ENCODE results near the gene NEURL1.
A peak's percentile ranks its signal among the peaks of the same experiment; 100 is the strongest.

The NEURL1 gene, protein sequence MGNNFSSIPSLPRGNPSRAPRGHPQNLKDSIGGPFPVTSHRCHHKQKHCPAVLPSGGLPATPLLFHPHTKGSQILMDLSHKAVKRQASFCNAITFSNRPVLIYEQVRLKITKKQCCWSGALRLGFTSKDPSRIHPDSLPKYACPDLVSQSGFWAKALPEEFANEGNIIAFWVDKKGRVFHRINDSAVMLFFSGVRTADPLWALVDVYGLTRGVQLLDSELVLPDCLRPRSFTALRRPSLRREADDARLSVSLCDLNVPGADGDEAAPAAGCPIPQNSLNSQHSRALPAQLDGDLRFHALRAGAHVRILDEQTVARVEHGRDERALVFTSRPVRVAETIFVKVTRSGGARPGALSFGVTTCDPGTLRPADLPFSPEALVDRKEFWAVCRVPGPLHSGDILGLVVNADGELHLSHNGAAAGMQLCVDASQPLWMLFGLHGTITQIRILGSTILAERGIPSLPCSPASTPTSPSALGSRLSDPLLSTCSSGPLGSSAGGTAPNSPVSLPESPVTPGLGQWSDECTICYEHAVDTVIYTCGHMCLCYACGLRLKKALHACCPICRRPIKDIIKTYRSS

GRCh38 chr10:103493362-103493915, at the start of gene NEURL1:
NEURL1 (plus strand) TSS chr10:103493705; CDS start chr10:103494388, 683 bp downstream.
- peak; percentile 6 for DNase-seq

GRCh38 chr10:103444478-103444877, 49.0 kb upstream of the NEURL1 start:
- no peak for DNase-seq

GRCh38 chr10:103445366-103445765, 48.1 kb upstream of the NEURL1 start:
- no peak for DNase-seq

DNA sequence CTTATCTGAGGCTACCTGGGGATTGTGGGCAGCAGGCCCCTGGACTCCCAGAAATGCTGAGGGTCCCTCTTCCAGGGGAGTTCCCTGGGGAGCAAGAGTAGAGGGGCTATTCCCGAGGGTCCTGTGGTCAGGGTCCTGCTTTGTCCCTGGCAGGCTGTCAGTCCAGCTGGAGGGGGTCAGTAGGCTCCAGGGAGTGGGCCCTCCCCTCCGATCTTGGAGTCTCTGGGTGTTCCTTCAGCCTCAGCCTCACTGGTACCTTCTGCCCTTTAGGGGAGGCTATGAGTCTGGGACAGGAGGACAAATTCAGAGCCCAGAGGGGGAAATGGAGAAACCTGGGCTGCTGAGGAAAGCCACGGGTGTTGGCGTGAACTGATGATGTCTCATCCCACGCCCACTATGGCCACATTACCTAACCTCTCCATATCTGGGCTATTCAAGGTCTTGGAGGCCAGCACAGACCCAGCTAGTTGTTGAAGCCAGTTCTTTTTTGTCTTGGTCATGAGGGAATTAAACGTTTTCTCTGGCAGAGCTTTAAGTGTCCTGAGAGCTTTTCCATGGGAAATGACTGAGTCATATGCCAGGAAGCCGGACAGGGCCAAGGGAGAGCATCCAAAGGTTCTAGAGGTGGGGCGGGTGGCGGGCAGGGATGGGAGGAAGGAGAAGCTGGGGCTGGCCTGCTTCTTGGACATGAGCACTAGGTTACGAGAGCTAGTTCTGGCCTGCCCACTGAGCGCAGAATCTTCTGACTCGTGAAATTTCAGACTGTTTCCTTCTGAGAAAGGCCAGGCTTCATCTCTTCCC, 47.5 kb upstream of the NEURL1 start:
- no peak for DNase-seq

GRCh38 chr10:103447187-103447586, 46.3 kb upstream of the NEURL1 start:
- DNase-seq: no peak

GRCh38 chr10:103448746-103449145, 44.8 kb upstream of the NEURL1 start:
- DNase-seq: no peak

DNA sequence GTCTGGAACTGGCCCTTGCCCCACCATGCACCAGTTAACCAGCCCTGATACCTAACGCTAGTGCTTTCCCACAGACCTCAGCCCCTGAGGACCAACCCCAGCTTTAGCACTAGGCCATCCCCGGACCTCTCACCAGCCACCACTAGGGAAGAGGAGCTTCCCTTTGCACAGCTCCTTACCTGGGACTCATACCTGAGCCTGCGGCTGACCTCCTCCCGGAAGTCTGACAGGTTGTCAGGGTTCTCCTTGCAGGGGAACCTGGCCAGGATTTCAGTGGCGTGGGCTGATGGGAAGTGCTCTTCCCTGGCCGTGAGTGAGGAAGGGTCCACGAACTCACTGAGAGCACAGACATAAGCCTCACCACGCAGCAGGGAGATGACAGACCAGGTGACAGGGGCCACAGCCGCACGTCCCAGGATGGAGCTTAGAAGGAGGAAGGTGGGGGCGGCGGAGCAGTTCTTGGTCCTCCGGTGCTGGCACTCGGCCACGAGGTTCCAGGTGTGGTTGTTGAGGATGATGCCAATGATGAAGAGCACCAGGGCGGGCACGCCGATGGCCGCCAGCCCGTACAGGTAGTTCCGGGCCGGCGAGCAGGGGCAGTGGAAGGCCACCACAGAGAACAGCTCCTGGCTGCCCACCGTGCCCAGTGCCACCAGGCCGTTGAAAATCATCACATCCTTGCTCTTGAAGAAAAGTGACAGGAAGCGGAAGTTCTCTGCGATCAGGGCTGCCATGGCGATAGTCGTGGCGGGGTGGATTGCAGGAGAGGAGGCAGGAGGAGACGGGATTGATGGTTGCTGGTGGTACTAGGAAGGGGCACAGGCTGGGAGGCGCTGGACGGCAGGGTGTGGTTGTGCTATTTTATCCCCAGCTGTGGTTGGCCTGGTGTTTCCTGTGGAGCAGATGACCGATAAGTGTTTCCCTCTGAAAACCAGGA, 44.0 kb upstream of the NEURL1 start:
- DNase-seq: no peak

GRCh38 chr10:103450201-103450695, 43.3 kb upstream of the NEURL1 start:
- no peak for DNase-seq

DNA sequence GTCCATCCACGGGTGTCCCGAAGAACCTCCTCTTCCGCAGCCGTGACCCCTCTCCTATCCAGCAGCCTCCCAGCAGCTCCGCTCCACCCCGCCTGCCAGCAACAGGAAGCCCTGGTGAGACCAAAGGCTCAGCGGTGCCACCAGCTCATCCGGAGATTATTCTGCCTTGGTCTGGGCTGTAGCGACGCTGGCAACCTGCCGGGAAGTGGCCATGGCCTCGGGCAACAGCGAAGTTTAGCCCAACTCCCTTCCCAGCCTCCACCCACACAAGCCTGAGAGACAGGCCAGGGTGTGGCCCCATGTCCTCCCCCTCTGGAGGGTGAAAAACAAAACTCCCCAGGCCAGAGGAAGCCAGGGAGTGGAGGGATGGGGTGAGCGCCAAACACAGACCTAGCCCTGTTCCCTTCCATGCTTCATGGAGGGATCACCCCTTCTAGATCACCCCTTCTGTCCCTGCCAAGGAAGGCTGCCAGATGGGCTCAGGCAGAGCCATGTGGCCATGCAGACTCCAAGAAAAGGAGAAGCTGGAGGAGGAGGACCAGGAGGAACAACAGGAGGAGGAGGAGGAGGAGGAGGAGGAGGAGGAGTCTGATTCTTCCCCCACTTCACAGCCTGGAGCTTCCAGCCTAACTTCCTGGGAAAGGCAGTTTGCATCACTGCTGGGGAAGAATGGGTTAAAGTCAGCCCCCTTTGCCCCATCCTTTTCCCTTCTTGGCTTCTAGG, 42.3 kb upstream of the NEURL1 start:
- DNase-seq: no peak

- DNase-seq: peak; percentile 29
Observed at GRCh38 chr10:103451831-103452505, 41.5 kb upstream of the NEURL1 start, which contains the start of gene CALHM2. CALHM2 (minus strand) TSS chr10:103452370; CDS start chr10:103449941, 2,429 bp downstream.

DNA sequence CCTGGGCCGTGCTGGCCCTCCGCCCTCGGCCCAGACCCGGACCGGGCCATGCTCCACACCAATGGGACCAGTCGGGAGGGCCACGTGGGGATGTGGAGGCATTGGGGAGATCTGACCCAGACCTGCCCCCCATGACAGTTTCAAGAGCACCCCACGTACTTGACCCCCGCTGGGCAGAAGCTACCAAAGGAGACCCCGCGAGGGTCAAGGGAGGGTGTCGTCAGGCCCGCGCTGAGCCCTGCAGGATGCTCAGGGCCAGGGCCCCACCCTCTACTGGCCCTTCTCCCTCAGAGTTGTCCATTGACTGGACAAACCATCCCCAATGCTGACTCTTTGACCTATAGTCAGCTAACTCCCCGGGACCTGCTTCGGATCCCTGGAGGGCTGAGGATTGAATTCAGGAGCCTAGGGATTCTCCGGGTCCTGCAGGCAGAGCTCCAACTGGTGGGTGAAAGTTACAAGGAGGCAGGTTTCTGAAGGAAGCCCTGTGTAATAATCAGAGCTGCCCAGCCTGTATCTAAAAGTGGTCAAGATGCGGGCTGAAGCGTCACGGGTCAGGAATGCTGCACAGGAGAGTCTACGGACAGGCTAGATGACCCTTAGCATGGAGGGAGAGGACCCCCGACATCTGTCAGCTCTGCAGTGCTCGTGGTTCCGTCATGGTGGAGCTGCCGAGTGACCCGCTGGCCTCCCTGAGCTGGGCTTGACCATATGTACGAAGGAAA, 40.8 kb upstream of the NEURL1 start:
- no peak for DNase-seq

DNA sequence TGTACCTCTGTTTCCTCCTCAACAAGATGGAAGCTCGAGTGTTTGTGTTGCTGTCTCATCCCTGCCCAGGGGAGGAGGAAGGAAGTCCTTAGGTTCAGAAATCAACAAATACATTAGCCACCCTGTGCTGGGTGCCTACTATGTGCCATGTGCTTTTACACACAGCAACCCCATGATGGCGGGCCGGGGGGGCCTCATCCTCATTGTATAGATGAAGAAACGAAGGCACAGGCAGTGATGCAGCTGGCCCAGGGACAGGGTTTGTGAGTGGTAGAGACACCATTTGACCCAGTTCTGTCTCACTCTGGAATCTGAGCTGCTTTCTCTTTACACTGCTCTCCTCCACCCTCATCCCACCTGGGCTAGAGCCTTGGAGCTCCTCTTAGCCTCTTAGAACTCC, 39.5 kb upstream of the NEURL1 start:
- DNase-seq: no peak

DNA sequence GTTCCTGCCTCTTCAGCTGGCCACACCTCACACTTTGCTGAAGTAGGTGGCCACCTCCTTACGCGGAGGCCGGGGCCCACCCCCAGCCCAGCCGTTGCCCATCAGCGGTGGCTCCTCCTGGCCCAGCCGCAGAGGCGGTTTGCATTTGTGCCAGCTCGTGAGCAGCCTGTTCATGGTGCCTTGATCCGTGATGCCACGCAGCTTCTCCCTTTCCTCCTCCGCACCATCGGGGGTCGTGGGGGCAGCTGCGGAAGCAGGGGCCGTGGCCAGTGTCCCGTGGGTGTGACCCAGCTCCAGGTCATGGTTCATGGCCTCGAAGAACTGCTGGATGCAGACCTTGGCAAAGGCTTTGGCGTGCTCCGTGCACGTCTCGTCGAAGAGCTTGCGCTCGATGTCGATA, 38.3 kb upstream of the NEURL1 start:
- DNase-seq: no peak

GRCh38 chr10:103456074-103456660, 37.3 kb upstream of the NEURL1 start:
- no peak for DNase-seq

- DNase-seq: no peak
Observed at GRCh38 chr10:103457176-103457712, 36.3 kb upstream of the NEURL1 start.

GRCh38 chr10:103457896-103458583, 35.5 kb upstream of the NEURL1 start:
- DNase-seq: no peak

- DNase-seq: no peak
Observed at GRCh38 chr10:103458720-103459119, 34.8 kb upstream of the NEURL1 start, which contains the start of gene CALHM1. CALHM1 (minus strand) TSS chr10:103458900; CDS start chr10:103458751, 149 bp downstream.

DNA sequence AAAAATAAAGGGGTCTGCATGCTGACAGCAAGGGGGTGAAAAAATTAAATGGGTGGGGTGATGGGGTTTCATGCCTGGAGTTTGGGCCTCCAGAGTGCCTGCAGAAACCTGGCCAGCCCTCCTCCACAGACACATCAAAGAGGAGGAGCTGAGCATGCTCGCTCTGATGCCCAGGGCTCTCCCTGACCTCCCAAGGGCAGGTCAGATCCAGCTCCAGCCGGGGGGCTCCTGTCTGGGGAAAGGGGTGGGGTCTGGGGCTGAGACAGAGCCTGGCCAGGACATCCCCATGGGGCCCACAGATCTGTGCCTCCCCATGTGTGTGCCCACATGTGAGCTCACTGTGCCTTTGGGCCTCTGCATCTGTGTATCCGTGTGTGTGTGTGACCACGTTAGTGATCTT, 33.9 kb upstream of the NEURL1 start:
- no peak for DNase-seq

Measured in DMS79 treated with DMSO at 0.1 percent for 48 hours (cell line).